Skin of body (tissue), 2 donors: ENCODE measurements around the gene ARG2. TPM values are rescaled to one million over a fixed set of nuclear protein-coding genes. Genes with fewer than 3 reads are reported as not detected.
A peak's percentile ranks its signal among the peaks of the same experiment; 100 is the strongest.

Experiments
- DNase-seq: peaks from one replicate; lab custom pipeline; 2025; lab: John Stamatoyannopoulos, UW
- total RNA-seq: library from RNA; depleted of rRNA; stranded (reverse); fragments of >200 nt; gene quantifications from one replicate; pipeline ENCODE4 v1.2.3, GENCODE V29; 2014

ARG2 gene
- total RNA-seq = 2.9 TPM

- DNase-seq = peak; percentile 46
Measured at GRCh38 chr14:67619446-67620216, at the start of gene ARG2. Gene ARG2, plus strand, starts transcription at chr14:67619920. Its CDS starts 58 bp downstream, at chr14:67619978.

- no peak for DNase-seq
Measured at GRCh38 chr14:67570453-67570852, 49.3 kb upstream of the ARG2 start.

- DNase-seq = peak; percentile 25
Measured at GRCh38 chr14:67571275-67571990, 48.3 kb upstream of the ARG2 start.

GRCh38 chr14:67571991-67572323, 47.8 kb upstream of the ARG2 start:
- DNase-seq = no peak

- no peak for DNase-seq
Measured at GRCh38 chr14:67572608-67573007, 47.1 kb upstream of the ARG2 start.

- no peak for DNase-seq
Measured at GRCh38 chr14:67573228-67574010, 46.3 kb upstream of the ARG2 start.

- no peak for DNase-seq
Measured at GRCh38 chr14:67574156-67574555, 45.6 kb upstream of the ARG2 start.

- no peak for DNase-seq
Measured at GRCh38 chr14:67574806-67575205, 44.9 kb upstream of the ARG2 start.

- DNase-seq = no peak
Measured at GRCh38 chr14:67575684-67576083, 44.0 kb upstream of the ARG2 start.

GRCh38 chr14:67576216-67576955, 43.3 kb upstream of the ARG2 start:
- DNase-seq = no peak

GRCh38 chr14:67577181-67577808, 42.4 kb upstream of the ARG2 start:
- DNase-seq = no peak

GRCh38 chr14:67577909-67578749, 41.6 kb upstream of the ARG2 start:
- DNase-seq = no peak

- no peak for DNase-seq
Measured at GRCh38 chr14:67579040-67579439, 40.7 kb upstream of the ARG2 start.

- no peak for DNase-seq
Measured at GRCh38 chr14:67579636-67580035, 40.1 kb upstream of the ARG2 start.

- no peak for DNase-seq
Measured at GRCh38 chr14:67580336-67581171, 39.2 kb upstream of the ARG2 start.

GRCh38 chr14:67581643-67582042, 38.1 kb upstream of the ARG2 start:
- DNase-seq = no peak

- no peak for DNase-seq
Measured at GRCh38 chr14:67582061-67582460, 37.7 kb upstream of the ARG2 start.

- DNase-seq = peak; percentile 4
Measured at GRCh38 chr14:67583711-67584644, 35.7 kb upstream of the ARG2 start.
